ENCODE results near the gene PAOX.

- TF ChIP-seq CTCF (conservative IDR thresholded peaks at IDR 0.05; ENCODE audit: low read depth in 2 of 2): no peak
- TF ChIP-seq POLR2AphosphoS5 (IDR thresholded peaks at IDR 0.05; ENCODE audit: low read depth): no peak
- no peak for TF ChIP-seq CREB1 (CRISPR knock-in tag; IDR thresholded peaks at IDR 0.05; ENCODE audit: low read depth)
- TF ChIP-seq REST (IDR thresholded peaks at IDR 0.05; ENCODE audit: unreplicated experiment): no peak
- TF ChIP-seq NANOG (IDR thresholded peaks at IDR 0.05; ENCODE audit: borderline replicate concordance): no peak
- TF ChIP-seq EZH2 (IDR thresholded peaks at IDR 0.05; ENCODE audit: low read depth, unreplicated experiment): no peak
- TF ChIP-seq EZH2phosphoT487 (IDR thresholded peaks at IDR 0.05; ENCODE audit: unreplicated experiment): no peak
- TF ChIP-seq ZNF331 (CRISPR knock-in tag; IDR thresholded peaks at IDR 0.05; ENCODE audit: low read depth): no peak
- TF ChIP-seq ETS1 (IDR thresholded peaks at IDR 0.05): no peak
- no peak for TF ChIP-seq ZNF114 (CRISPR knock-in tag; IDR thresholded peaks at IDR 0.05)
- no peak for TF ChIP-seq JUNB (IDR thresholded peaks at IDR 0.05; ENCODE audit: unreplicated experiment)
These were observed 12.3 kb upstream of the PAOX start for GRCh38 chr10:133366751-133367150.

Data from GM23338 (cell line).